HepG2 (cell line): ENCODE results near the gene MED25. TPM values are rescaled to one million over a fixed set of nuclear protein-coding genes. Genes with fewer than 3 reads are reported as not detected.

Experiments used
- CREM ChIP-seq, 2 experiments: sonication (generic) in 1 of 2; formaldehyde crosslinking in 1 of 2; IDR thresholded peaks; 2 replicates each; pipeline versions ENCODE4 v1.4.0 to v1.6.1; 2016 to 2020; ENCODE audit warnings: antibody characterized with exemption in 1 of 2, mild to moderate bottlenecking in 1 of 2, missing genetic modification reagents in 1 of 2
- GATAD1 ChIP-seq: IDR thresholded peaks from 2 replicates; pipeline ENCODE4 v1.6.1; 2016; ENCODE audit warnings: missing genetic modification reagents, missing compliant biosample characterization
- GFI1 ChIP-seq: sonication (generic); formaldehyde crosslinking; IDR thresholded peaks from 2 replicates; pipeline ENCODE4 v1.5.0; 2020; ENCODE audit warnings: missing genetic modification reagents, mild to moderate bottlenecking, borderline replicate concordance
- HOXA9 ChIP-seq: sonication (generic); formaldehyde crosslinking; IDR thresholded peaks from 2 replicates; pipeline ENCODE4 v1.8.1; 2022; ENCODE audit warnings: missing genetic modification reagents, mild to moderate bottlenecking, moderate library complexity, borderline replicate concordance
- JDP2 ChIP-seq: sonication (generic); formaldehyde crosslinking; IDR thresholded peaks from 2 replicates; pipeline ENCODE4 v1.8.1; 2022; ENCODE audit warnings: missing genetic modification reagents, borderline replicate concordance
- KDM3A ChIP-seq: IDR thresholded peaks from 2 replicates; pipeline ENCODE4 v1.6.1; 2018; ENCODE audit warnings: low read depth, missing compliant biosample characterization
- MXI1 ChIP-seq: IDR thresholded peaks from 3 replicates; pipeline ENCODE4 v1.6.1; 2012; ENCODE audit warnings: low read depth, low read length, inconsistent platforms, borderline replicate concordance
- RFX1 ChIP-seq: fragments of 450-650 bp; IDR thresholded peaks from 2 replicates; pipeline ENCODE4 v1.6.1; 2017
- RFX3 ChIP-seq: IDR thresholded peaks from 2 replicates; pipeline ENCODE4 v1.6.1; 2016; ENCODE audit warnings: missing biosample characterization, missing genetic modification reagents
- RXRA ChIP-seq: sonication (generic); formaldehyde crosslinking; IDR thresholded peaks from 2 replicates; pipeline ENCODE4 v1.5.1; 2020; ENCODE audit warnings: missing genetic modification reagents
- SATB2 ChIP-seq: sonication (generic); formaldehyde crosslinking; IDR thresholded peaks from 2 replicates; pipeline ENCODE4 v1.5.0; 2020; ENCODE audit warnings: missing genetic modification reagents
- SMYD3 ChIP-seq: sonication (generic); formaldehyde crosslinking; IDR thresholded peaks from 2 replicates; pipeline ENCODE4 v1.8.1; 2023; ENCODE audit warnings: mild to moderate bottlenecking, missing genetic modification reagents
- TAF1 ChIP-seq: sonication (generic); formaldehyde crosslinking; IDR thresholded peaks from 2 replicates; pipeline ENCODE4 v1.4.0; 2020; ENCODE audit warnings: missing genetic modification reagents
- THYN1 ChIP-seq: sonication (generic); formaldehyde crosslinking; IDR thresholded peaks from 2 replicates; pipeline ENCODE4 v1.8.1; 2023; ENCODE audit warnings: low read depth, mild to moderate bottlenecking, moderate library complexity, missing genetic modification reagents, borderline replicate concordance
- XRCC5 ChIP-seq: fragments of 200-400 bp; formaldehyde crosslinking; optimal IDR thresholded peaks from 2 replicates; pipeline ENCODE3; 2017; ENCODE audit warnings: mild to moderate bottlenecking, low read length
- YEATS4 ChIP-seq: sonication (generic); formaldehyde crosslinking; IDR thresholded peaks from 2 replicates; pipeline ENCODE4 v1.4.0; 2020; ENCODE audit warnings: missing genetic modification reagents, borderline replicate concordance
- ZBTB26 ChIP-seq: IDR thresholded peaks from 2 replicates; pipeline ENCODE4 v1.6.1; 2016; ENCODE audit warnings: missing compliant biosample characterization, missing genetic modification reagents, borderline replicate concordance
- ZFYVE20 ChIP-seq: sonication (generic); formaldehyde crosslinking; IDR thresholded peaks from 2 replicates; pipeline ENCODE4 v1.8.0; 2023; ENCODE audit warnings: low read depth, mild to moderate bottlenecking, moderate library complexity, missing genetic modification reagents, borderline replicate concordance
- ZIK1 ChIP-seq: sonication (generic); formaldehyde crosslinking; IDR thresholded peaks from 2 replicates; pipeline ENCODE4 v1.5.0; 2020; ENCODE audit warnings: mild to moderate bottlenecking, low read depth, missing genetic modification reagents, borderline replicate concordance
- ZNF101 ChIP-seq: sonication (generic); formaldehyde crosslinking; IDR thresholded peaks from 2 replicates; pipeline ENCODE4 v1.4.0; 2020; ENCODE audit warnings: mild to moderate bottlenecking, low read depth, missing genetic modification reagents, borderline replicate concordance
- ZNF484 ChIP-seq: sonication (generic); formaldehyde crosslinking; IDR thresholded peaks from 2 replicates; pipeline ENCODE4 v1.5.1; 2020; ENCODE audit warnings: mild to moderate bottlenecking, low read depth, missing genetic modification reagents, borderline replicate concordance
- ZNF501 ChIP-seq: sonication (generic); formaldehyde crosslinking; IDR thresholded peaks from 2 replicates; pipeline ENCODE4 v1.5.1; 2020; ENCODE audit warnings: mild to moderate bottlenecking, moderate library complexity, missing genetic modification reagents
- ZNF790 ChIP-seq: sonication (generic); formaldehyde crosslinking; IDR thresholded peaks from 2 replicates; pipeline ENCODE4 v1.8.0; 2022; ENCODE audit warnings: missing genetic modification reagents, mild to moderate bottlenecking, borderline replicate concordance
- ZSCAN30 ChIP-seq: sonication (generic); formaldehyde crosslinking; IDR thresholded peaks from 2 replicates; pipeline ENCODE4 v1.5.0; 2020; ENCODE audit warnings: mild to moderate bottlenecking, missing genetic modification reagents
- polyA plus RNA-seq, 8 experiments: library from polyadenylated mRNA; depleted of rRNA in 3 of 8; stranded (reverse) in 7 of 8; unstranded in 1 of 8; fragments of >200 nt; fragmentation: Illumina TruSeq in 4 of 8; extraction: Trizol in 4 of 8; gene quantifications; 2 replicates each; pipeline versions ENCODE4 v1.2.1 to v1.2.3, GENCODE V29; 2011 to 2016; ENCODE audit warnings: low read depth in 4 of 8, missing spikeins in 1 of 8, mixed read lengths in 1 of 8; ENCODE audit not compliant: insufficient read depth in 1 of 8
- total RNA-seq, 5 experiments: library from RNA; depleted of rRNA; stranded (reverse); fragments of >200 nt; fragmentation: Illumina TruSeq; extraction: Trizol; gene quantifications; 2 replicates each; pipeline ENCODE4 v1.2.3, GENCODE V29; 2016; ENCODE audit warnings: low read depth in 1 of 5
- TF ChIP-seq, protein P1 (sequence below): sonication (generic); formaldehyde crosslinking; IDR thresholded peaks from 2 replicates; pipeline ENCODE4 v1.4.0; 2020; ENCODE audit warnings: missing genetic modification reagents; ENCODE audit errors: not compliant biosample characterization
- TF ChIP-seq, protein P2 (sequence below), 2 experiments: sonication (generic) in 1 of 2; formaldehyde crosslinking in 1 of 2; IDR thresholded peaks; 2 replicates each; pipeline versions ENCODE4 v1.4.0 to v1.6.1; 2018 to 2020; ENCODE audit warnings: missing genetic modification reagents in 2 of 2, borderline replicate concordance in 1 of 2, low read depth in 1 of 2, mild to moderate bottlenecking in 1 of 2, missing biosample characterization in 1 of 2
- TF ChIP-seq, protein P3 (sequence below): IDR thresholded peaks from 2 replicates; pipeline ENCODE4 v1.6.1; 2012; ENCODE audit warnings: inconsistent platforms

Gene MED25
- total and polyA plus RNA-seq, 2 of the 13 experiments (the other 11 are each of a cell fraction or from before 2014, with no cell fraction given) = 11.1 to 15.1 TPM

DNA sequence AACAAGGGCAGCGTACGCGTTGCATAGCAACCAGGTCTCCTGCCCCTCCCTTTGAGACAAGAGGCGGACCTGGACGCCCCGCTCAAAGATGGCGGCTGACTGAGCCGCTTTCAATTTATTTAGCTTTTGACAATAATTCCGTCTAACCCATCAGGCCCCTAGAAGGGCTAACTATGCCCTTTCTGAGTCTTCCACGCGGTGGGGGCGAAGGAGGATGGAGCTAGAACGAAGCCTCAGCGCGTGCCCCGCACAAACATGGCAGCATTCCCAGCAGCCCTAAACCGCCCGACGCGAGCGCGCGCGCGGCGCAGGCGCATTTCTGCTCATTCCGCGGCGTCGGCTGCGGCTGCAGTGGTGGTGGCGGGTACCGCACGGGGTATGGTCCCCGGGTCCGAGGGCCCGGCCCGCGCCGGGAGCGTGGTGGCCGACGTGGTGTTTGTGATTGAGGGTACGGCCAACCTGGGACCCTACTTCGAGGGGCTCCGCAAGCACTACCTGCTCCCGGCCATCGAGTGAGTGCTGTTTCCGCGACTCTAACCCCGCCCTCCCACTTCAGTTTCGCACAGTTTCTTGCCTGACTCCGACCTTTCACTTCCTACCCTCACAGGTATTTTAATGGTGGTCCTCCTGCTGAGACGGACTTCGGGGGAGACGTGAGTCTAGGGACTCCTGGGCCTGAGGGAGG is at the start of gene MED25 (continued):
- TF ChIP-seq SMYD3 (CRISPR knock-in tag) = no peak
- TF ChIP-seq CREM (IDR thresholded peaks at IDR 0.05) = peak; percentile 53
- TF ChIP-seq CREM (CRISPR knock-in tag; IDR thresholded peaks at IDR 0.05) = no peak
- no peak for TF ChIP-seq ZNF484 (CRISPR knock-in tag)
- peak; percentile 74 for TF ChIP-seq RFX3
- TF ChIP-seq HOXA9 (CRISPR knock-in tag) = no peak
- peak; percentile 77 for TF ChIP-seq GATAD1 (CRISPR knock-in tag)
- peak; percentile 73; the same call in 1 of the 2 replicates for TF ChIP-seq KDM3A
- no peak for TF ChIP-seq XRCC5
- TF ChIP-seq ZIK1 (CRISPR knock-in tag) = peak; percentile 58; the same call in 1 of the 2 replicates
- no peak for TF ChIP-seq SATB2 (CRISPR knock-in tag)
- TF ChIP-seq ZNF501 (CRISPR knock-in tag) = peak; percentile 70; the same call in 1 of the 2 replicates
- TF ChIP-seq ZBTB26 (CRISPR knock-in tag) = 0 out of 2 replicates have a peak, but pooled peaks have one; percentile 17
- TF ChIP-seq ZNF101 = no peak
- TF ChIP-seq THYN1 (CRISPR knock-in tag) = no peak
- TF ChIP-seq RFX1 = peak; percentile 48
- TF ChIP-seq MXI1 = peak; percentile 67; the same call in 1 of the 3 replicates
- TF ChIP-seq ZNF790 = no peak
- TF ChIP-seq, protein P1, sequence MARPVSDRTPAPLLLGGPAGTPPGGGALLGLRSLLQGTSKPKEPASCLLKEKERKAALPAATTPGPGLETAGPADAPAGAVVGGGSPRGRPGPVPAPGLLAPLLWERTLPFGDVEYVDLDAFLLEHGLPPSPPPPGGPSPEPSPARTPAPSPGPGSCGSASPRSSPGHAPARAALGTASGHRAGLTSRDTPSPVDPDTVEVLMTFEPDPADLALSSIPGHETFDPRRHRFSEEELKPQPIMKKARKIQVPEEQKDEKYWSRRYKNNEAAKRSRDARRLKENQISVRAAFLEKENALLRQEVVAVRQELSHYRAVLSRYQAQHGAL (CRISPR knock-in tag) = no peak
- TF ChIP-seq, protein P2, sequence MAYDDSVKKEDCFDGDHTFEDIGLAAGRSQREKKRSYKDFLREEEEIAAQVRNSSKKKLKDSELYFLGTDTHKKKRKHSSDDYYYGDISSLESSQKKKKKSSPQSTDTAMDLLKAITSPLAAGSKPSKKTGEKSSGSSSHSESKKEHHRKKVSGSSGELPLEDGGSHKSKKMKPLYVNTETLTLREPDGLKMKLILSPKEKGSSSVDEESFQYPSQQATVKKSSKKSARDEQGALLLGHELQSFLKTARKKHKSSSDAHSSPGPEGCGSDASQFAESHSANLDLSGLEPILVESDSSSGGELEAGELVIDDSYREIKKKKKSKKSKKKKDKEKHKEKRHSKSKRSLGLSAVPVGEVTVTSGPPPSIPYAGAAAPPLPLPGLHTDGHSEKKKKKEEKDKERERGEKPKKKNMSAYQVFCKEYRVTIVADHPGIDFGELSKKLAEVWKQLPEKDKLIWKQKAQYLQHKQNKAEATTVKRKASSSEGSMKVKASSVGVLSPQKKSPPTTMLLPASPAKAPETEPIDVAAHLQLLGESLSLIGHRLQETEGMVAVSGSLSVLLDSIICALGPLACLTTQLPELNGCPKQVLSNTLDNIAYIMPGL (CRISPR knock-in tag; IDR thresholded peaks at IDR 0.05; ENCODE audit: borderline replicate concordance in 1 of 2, low read depth in 1 of 2) = peak; percentile 58 to 75; a peak in 2 of 4 replicates
- TF ChIP-seq GFI1 (CRISPR knock-in tag) = no peak
- TF ChIP-seq, protein P3, sequence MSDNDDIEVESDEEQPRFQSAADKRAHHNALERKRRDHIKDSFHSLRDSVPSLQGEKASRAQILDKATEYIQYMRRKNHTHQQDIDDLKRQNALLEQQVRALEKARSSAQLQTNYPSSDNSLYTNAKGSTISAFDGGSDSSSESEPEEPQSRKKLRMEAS = 0 out of 2 replicates have a peak, but pooled peaks have one; percentile 50
- TF ChIP-seq ZSCAN30 = no peak
- no peak for TF ChIP-seq ZFYVE20 (CRISPR knock-in tag)
- TF ChIP-seq RXRA = no peak
- TF ChIP-seq JDP2 (CRISPR knock-in tag) = no peak
- TF ChIP-seq TAF1 (CRISPR knock-in tag) = peak; percentile 69; the same call in 1 of the 2 replicates
- 0 out of 2 replicates have a peak, but pooled peaks have one; percentile 40 for TF ChIP-seq YEATS4 (CRISPR knock-in tag)
